Testis (tissue), 2 donors: ENCODE measurements around the gene LIMK2.

Experiments
- CTCF ChIP-seq, 3 experiments: fragments of 450-650 bp in 2 of 3; fragments of 200-600 bp in 1 of 3; sonication (generic) in 1 of 3; IDR thresholded peaks; one replicate each; pipeline ENCODE4 v1.5.1; 2016 to 2019; ENCODE audit warnings: antibody characterized with exemption in 3 of 3, mild to moderate bottlenecking in 2 of 3, moderate library complexity in 1 of 3
- POLR2A ChIP-seq: fragments of 450-650 bp; IDR thresholded peaks from one replicate; pipeline ENCODE4 v1.6.1; 2017; ENCODE audit warnings: antibody characterized with exemption, mild to moderate bottlenecking, moderate library complexity

- TF ChIP-seq CTCF (IDR thresholded peaks at IDR 0.05) (no peak), POLR2A (no peak)
These were observed 67.9 kb downstream of the LIMK2 start for GRCh38 chr22:31279821-31280505.
